GM19043 (cell line): ENCODE measurements around the gene FANCC.

Experiments used
- ATAC-seq: cut with Tn5 transposase; IDR thresholded peaks from one replicate; pipeline ENCODE4 v1.9.1; 2021; ENCODE audit warnings: low read depth; ENCODE audit not compliant: unreplicated experiment

FANCC gene

DNA sequence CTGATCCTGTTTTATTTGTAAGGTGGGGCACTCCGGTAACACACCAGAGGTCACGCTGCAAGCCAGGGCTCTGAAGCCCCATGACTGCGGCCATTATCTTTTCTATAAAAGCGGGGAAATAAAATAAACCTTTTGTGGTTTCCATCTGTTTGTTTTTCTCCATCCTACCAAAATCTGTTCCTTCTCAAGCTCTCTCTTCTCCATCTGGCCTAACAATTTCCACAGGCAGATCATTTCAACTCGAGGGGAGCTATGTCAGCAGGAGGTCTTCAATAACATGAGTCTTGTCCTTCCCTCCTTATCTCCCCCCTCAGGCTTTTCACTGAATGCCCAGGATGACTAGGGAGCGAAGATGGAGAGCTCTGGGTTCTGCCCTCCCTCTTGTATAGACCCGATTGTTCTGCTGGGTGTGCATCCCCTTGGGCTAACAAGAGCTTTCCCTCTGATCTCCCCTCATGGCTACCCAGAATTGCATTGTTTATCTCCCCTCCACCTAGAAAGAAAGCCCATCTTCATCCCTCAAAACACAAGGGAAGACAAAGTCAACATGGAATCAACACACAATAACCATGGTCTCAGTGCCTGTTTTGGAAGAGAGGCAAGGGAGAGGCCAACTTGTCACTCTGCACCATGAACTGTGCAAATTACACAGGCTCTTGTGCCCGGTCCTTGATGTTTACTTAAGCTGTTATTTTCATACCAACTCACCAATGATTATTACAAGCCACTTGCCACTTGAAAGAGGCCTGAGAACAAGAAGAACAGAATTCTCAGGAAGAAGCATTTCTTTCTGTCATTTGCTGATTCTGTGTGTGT lies 187.8 kb downstream of the FANCC start:
- ATAC-seq, result no peak

DNA sequence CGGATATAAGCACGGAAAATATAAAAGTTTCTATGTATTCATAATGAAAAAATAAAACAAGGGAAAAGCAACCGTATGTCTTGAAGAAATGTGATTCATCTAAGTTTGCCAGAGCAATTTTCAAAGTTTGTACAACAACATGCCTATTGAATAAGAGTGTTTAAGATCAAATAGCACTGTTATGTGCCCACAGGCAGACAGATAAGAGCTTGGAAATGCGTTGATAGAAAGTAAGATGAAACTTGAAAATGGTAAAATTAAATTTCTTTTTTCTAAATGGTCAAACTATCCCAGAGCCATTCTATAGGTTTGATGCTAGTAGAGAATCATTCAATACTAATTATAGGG lies 189.4 kb downstream of the FANCC start:
- no peak for ATAC-seq

DNA sequence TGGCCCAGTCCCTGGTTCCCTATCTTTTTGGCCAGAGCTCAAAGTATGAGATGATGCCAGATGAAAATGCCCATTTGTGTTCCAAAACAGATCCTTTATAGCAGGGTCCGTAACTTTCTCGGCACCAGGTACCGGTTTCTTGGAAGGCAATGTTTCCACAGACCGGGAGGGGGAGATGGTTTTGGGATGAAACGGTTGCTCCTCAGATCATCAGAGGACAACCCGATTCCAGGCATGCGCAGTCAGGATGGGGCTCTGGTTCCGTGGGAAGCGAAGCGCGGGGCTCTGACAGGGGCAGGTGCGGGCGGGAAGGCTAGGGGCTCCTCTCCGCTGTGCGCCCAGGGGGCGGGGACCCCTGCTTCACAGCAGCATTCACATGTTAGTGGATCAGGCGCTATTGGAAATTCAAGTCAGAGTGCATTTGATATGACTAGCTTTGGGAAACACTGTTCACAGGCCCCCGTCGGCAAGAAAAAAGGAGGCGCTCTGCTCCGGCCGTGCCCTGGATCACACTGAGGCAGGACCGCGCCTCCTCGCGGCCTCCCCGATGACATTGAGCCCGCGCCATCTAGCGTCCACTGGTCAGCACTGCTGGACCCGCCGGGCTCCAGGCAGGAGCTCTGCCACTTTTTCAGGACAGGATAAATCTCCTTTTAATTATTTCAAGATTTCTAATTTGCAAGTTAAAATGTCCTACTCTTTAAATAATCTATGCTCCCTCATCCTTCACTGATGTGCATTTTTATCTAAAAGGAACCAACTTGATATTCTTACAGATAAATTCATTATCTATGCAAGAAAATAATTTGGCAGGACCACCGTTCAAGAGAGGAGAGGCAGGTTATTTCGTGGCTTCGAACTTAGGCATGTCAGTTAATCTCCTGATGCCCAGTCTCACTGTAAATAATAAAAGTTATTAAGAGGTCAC lies 190.0 kb downstream of the FANCC start:
- no peak for ATAC-seq

GRCh38 chr9:95126739-95127138 lies 190.8 kb downstream of the FANCC start:
- no peak for ATAC-seq

DNA sequence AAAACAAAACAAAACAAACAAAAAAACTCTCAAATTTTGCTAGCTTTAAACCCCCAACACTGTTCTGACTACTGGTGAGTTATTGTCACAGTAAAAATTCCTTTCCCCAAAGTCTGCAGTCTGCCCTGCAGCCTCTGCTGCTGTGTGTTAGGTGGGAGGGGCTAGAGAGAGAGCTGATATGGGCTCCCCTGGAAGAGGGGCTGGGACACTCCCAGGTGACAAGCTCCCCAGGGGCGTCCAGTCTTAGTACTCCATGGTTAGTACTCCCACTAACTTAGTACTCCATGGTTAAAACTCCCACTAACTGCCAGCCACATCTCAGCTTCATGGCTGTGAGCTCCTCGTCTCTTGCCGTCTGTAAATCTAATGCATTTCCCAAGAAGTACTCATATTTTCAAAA lies 191.9 kb downstream of the FANCC start:
- ATAC-seq, result no peak

DNA sequence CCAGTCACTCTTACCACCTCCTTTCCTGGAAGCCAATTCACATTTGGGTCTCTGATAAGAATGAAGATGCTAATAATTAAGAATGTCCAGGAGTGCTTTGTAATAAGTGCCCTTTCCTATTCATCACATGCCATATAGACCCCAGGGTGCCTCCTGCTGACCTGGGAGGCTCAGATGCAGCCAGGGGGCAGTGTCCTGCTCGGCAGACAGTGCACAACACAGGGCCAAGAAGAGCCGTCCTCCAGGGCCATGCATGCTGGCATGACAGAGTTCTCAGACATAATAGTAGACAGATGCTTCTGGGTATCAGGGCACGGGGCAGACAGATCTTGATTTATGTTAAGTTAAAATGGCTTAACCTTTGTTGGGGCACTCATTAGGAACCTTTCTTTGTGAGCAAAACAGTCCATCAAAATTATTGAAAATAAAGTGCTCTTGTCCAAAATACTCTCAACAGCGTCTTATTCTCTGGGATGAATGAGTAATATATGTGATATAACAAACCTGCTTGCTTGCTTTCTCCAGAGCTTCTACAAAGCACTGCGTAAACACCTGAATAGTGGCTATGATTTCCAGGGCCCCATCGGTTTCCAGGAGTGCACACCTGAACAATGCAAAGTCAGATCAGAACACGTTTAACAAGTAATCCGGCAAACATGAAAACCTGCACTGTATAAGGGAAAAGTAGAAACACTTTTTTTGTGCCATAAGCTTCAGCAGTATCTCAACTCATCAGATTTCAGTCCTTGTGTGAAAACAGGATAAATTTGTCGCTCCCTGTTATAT lies 192.7 kb downstream of the FANCC start:
- no peak for ATAC-seq

- ATAC-seq, result no peak
Measured at GRCh38 chr9:95120781-95121370, 196.6 kb downstream of the FANCC start.

DNA sequence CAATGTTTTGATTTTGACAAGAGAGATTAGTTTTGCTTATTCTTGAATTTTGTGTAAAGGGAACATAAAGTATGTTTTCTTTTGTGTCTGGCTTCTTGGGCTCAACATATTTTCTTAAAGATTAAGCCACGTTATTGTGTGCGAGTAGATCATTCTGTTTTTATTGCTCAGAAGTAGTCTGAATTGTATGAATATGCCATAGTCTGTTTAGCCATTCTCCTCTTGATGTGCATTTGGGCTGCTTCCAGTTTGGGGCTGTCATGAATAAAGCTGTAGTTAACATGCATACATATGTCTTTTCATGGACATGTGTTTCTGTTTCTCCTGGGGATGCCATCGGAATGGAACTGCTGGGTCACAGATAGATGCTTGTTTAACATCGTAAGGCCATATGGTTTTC lies 198.9 kb downstream of the FANCC start:
- ATAC-seq, result no peak

DNA sequence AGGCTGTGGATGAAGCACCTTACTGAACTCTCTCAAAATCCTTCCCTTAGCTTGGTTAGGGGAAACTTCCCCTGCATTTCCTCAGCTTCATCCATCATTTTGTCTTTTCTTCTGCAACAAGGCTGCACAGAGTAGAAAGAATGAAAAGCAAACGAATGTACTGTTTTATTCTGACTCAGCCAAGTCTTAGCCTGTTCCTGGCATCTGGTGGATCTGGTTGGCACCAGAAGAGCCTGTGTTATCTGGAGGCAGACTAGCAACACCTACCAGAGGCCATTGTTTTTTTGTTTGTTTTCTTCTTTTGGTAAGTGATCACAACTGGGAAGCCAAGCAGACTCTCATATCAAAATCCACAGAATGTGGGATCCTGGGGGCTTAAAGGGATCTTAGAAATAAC lies 200.7 kb downstream of the FANCC start:
- ATAC-seq, result no peak

DNA sequence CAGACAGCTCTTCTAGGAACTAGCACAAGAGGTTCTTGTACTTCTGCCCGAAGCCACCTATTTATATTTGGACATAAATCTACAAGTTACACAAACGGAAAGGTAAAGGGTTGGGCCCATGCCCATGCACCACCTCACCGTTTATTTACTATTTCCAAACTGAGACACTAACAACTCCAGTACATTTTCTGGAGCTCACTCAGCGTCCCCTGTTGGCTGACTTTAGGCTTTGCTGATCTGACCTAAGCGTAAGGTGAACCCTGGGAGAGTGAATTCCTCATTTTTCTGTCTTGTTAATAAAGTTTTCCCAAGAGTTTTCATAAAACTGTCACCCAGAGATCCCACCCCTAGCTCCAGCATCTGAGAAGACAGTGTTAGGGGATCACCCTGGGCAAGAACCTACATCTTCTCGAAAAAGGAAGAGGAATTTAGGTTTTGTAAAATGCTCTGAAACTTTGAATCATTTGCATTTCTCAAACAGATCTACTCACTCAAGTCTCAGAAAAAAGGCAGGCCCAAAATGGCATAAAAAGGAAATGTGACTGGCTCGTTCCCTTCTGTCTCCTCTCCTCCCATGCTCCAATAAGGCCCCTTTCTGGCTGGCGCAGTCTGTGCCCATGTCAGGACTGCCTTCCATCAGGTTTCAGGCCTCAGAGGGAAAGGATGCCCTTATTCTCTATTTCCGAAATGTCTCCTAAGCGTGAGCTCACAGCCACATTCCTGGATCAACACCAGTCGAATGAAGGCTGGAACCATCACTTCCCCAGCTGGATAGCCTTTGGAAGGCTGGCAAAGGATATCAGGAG lies 201.3 kb downstream of the FANCC start:
- ATAC-seq, result no peak

DNA sequence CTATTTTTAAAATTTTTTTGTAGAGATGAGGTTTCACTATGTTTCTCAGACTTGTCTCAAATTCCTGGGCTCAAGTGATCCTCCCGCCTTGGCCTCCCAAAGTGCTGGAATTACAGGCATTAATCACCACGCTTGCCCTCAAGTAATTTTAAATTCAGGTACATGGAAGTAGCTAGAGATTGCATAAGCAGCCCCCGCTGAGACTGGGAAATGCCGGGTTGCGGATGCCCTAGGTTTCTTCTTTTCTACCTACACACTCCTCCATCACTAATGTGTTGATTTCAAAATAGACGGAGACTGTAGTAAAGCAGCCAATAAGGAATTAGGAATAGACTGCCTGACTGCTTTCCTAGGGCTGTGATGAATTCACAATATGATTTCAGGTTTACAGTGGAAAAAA lies 202.4 kb downstream of the FANCC start:
- ATAC-seq, result no peak

DNA sequence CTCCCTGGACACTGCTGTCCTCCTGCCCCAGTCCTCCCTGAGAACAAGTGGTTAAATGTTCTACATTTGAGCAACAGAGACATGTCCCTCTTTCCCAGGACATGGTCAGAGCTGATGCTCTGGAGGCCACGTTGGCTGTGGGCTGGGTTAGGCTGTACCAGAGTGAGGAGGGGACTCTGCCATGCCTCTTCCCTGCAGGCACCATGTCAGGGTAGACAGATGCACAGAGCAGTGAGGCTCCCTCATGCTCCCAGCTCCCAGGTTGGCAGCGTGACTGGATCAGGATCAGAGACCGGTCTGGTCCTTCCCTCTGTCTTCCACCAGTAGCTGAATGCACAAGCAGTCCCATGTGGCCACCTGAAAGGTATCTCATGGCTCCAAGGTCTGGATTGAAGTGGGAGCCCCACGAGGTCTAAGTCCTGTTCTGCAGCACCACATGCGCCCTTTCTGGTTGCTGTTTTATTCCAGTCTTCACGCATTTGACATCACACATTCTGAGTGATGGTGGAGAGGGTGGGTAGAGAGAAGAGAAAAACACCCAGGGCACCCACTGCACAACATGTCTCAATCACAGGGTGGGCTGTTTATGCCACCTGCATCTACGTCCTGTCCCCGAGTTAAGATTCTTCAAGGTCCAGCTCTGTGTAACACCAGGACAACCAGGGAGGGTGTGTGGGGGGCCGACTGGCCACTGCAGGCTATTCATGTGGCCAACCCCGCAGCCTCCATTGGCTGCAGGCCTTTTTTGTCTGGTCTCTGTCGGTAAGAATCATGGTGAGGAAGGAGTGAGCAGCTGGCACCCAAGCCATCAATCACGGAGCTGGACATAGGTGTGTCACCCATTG lies 204.9 kb downstream of the FANCC start:
- ATAC-seq, result no peak

DNA sequence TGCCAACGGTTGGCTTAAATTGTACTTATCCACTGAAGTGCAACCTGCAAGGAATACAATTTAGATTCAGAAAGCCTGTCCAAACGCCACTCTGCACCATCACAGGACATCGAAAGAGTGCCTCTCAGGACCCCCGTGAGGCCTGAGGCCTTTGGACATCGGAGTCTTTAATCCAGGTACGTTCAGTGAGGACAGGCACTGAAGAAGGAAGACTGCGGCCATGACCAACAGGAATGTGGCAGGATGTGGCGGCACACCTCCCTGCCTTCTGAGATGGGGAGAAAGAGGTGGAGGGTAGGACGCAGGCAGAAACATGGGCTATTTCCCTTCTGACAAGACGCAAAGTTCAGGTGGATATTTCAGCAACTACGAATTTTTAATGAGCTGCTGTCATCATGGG lies 205.8 kb downstream of the FANCC start:
- no peak for ATAC-seq

DNA sequence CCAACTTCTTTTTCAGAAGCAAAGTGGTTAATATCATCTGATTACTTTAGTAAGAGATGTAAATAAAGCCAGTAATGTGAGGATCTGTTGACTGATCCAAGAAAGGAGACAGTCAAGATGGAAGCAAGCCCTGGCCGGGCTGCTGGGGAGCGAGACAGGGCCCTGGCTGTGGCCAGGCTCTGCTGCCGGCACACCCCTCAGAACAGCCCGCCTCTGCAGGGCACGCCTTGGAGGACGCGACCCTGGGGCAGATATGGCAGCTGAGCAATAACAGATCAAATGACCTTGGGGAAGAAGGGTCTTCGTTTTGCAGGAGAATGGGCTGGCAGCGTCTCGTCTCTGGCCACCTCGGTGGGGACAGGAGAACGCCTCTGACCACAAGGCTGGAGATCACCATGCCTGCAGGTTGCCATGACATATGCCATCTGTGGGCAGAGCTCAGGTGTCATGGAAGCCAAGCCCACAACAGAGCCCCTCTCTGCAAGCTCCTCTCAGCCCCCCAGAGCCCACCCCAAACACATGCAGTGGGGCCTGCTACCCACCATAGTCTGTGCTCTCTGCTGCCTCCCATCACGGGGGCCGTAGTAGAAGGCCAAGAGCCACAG lies 206.5 kb downstream of the FANCC start:
- no peak for ATAC-seq

GRCh38 chr9:95109456-95109855 lies 208.1 kb downstream of the FANCC start:
- no peak for ATAC-seq

GRCh38 chr9:95108777-95109176 lies 208.7 kb downstream of the FANCC start:
- no peak for ATAC-seq

DNA sequence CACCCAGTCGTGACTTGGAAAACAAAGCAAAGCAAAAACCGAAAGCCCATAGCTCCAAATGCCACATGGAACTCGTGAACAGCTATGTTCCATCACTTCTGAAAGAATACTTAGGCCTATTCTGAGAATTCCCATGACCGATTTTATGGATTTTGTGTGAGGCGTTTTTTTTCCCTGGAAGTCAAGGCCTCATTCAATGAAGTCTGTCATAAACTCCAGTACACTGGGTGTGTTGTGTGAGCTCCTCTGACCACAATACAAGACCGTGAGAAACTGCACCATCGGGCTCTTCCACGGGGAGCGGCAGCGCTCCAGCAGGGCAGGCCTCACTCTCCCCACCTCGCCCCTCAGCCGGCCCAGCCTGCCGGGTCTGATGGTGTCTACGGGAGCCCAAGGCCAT lies 209.5 kb downstream of the FANCC start:
- ATAC-seq, result no peak

DNA sequence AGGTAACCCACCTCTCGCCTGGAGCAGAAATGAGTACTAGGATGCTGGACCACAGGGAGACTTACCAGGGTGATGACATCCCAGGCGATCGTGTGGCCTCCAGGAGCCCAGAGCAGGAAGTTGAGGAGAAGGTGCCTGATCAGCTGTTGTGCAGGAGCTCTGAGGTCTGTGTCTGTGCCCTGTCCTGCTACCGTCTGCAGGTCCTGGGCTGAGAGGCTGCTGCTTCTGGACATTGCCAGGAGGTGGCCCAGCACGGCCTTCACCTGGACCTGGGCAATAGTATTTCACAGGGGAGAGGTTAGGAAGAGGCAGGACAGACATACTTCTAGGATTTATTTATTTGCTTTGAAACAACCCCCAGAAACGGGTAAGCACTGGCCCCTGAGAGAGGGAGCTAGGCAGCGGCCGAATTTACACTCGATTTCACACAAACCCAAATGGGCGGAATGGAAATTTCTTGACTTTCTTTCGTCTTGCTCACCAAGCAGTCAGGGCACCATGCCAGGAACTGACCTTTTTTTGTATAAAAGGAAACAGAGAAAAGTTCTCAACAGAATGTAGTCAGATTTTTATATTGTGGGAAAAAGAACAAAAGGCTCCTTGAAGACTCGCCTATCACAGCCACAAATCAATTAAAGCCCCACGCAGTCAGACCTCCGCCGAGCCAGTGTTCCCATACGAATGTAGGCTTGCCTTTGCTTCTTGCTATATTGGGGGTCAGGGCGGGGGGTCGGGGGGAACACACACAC lies 210.3 kb downstream of the FANCC start:
- ATAC-seq, result no peak
